Astrocyte (in vitro differentiated cells and primary cell): ENCODE data around the gene CCND1. TPM values are rescaled to one million over a fixed set of nuclear protein-coding genes. Genes with fewer than 3 reads are reported as not detected.

Experiments used
- DNase-seq: peaks from one replicate; pipeline ENCODE4 v3.0.0-alpha.2; 2010; ENCODE audit warnings: low read depth
- FAIRE-seq: peaks from 2 replicates; lab custom pipeline; 2011; peaks lifted over from hg19 to GRCh38; lab: Jason Lieb, UNC
- H2AFZ ChIP-seq: 2 replicates; pipeline ENCODE4 v1.6.0; 2012; ENCODE audit warnings: low read depth, low read length, inconsistent platforms
- H3K27ac ChIP-seq: 2 replicates; pipeline ENCODE4 v1.5.1; 2011; ENCODE audit warnings: low read depth, low read length, inconsistent platforms
- H3K27me3 ChIP-seq: 2 replicates; pipeline ENCODE4 v1.6.0; 2011; ENCODE audit warnings: low read length, inconsistent platforms; ENCODE audit not compliant: insufficient read depth
- H3K36me3 ChIP-seq: 2 replicates; pipeline ENCODE4 v1.5.1; 2011; ENCODE audit warnings: low read length, inconsistent platforms; ENCODE audit not compliant: insufficient read depth
- H3K4me1 ChIP-seq: 2 replicates; pipeline ENCODE4 v1.5.1; 2011; ENCODE audit warnings: low read length, inconsistent platforms; ENCODE audit not compliant: insufficient read depth
- H3K4me2 ChIP-seq: 2 replicates; pipeline ENCODE4 v1.6.0; 2012; ENCODE audit warnings: low read length, inconsistent platforms
- H3K4me3 ChIP-seq: 2 replicates; pipeline ENCODE4 v1.5.1; 2011; ENCODE audit warnings: low read depth, mild to moderate bottlenecking, low read length, inconsistent platforms; ENCODE audit not compliant: insufficient read depth
- H3K79me2 ChIP-seq: 2 replicates; pipeline ENCODE4 v1.6.0; 2012; ENCODE audit warnings: mild to moderate bottlenecking, low read length, inconsistent platforms; ENCODE audit not compliant: insufficient read depth
- H3K9ac ChIP-seq: 2 replicates; pipeline ENCODE4 v1.6.0; 2012; ENCODE audit warnings: mild to moderate bottlenecking, low read length, inconsistent platforms
- H3K9me3 ChIP-seq: 2 replicates; pipeline ENCODE4 v1.5.1; 2012; ENCODE audit warnings: low read depth, mild to moderate bottlenecking, low read length, inconsistent platforms; ENCODE audit not compliant: insufficient read depth
- H4K20me1 ChIP-seq: 2 replicates; pipeline ENCODE4 v1.6.0; 2012; ENCODE audit warnings: low read length, inconsistent platforms; ENCODE audit not compliant: insufficient read depth
- H3K27ac Mint-ChIP-seq: one replicate; pipeline ENCODE4 v1.8.0; 2021; ENCODE audit warnings: mild to moderate bottlenecking, mixed read lengths; ENCODE audit not compliant: unreplicated experiment
- H3K27me3 Mint-ChIP-seq: one replicate; pipeline ENCODE4 v1.8.0; 2021; ENCODE audit warnings: low read depth, mixed read lengths; ENCODE audit not compliant: unreplicated experiment
- H3K36me3 Mint-ChIP-seq: one replicate; pipeline ENCODE4 v1.8.0; 2021; ENCODE audit warnings: low read depth, mixed read lengths; ENCODE audit not compliant: unreplicated experiment
- H3K4me1 Mint-ChIP-seq: one replicate; pipeline ENCODE4 v1.8.0; 2021; ENCODE audit warnings: low read depth, mixed read lengths; ENCODE audit not compliant: unreplicated experiment
- H3K4me3 Mint-ChIP-seq: one replicate; pipeline ENCODE4 v1.8.0; 2021; ENCODE audit warnings: mild to moderate bottlenecking, moderate library complexity, mixed read lengths; ENCODE audit not compliant: unreplicated experiment
- H3K9me3 Mint-ChIP-seq: one replicate; pipeline ENCODE4 v1.8.0; 2021; ENCODE audit warnings: mild to moderate bottlenecking, mixed read lengths; ENCODE audit not compliant: unreplicated experiment
- CTCF ChIP-seq: IDR thresholded peaks from 2 replicates; pipeline ENCODE4 v1.5.1; 2011; ENCODE audit warnings: low read depth, mild to moderate bottlenecking, inconsistent platforms, low read length, moderate library complexity; ENCODE audit not compliant: insufficient read depth
- EZH2 ChIP-seq: IDR thresholded peaks from 2 replicates; pipeline ENCODE4 v1.6.1; 2012; ENCODE audit warnings: mild to moderate bottlenecking, low read length, inconsistent platforms; ENCODE audit not compliant: insufficient read depth
- total RNA-seq: library from RNA; stranded (reverse); gene quantifications from 2 replicates; pipeline ENCODE4 v1.2.1, GENCODE V29; 2021

Gene CCND1
- total RNA-seq, 1 donor from 2014 or later: 482 TPM

GRCh38 chr11:69638941-69639681, 1.8 kb upstream of the CCND1 start:
- TF ChIP-seq EZH2 (no peak), CTCF (no peak)
- H3K27ac ChIP-seq: peak overlapping the region; percentile 86
- no peaks in the 10 kb centered on the region for H3K27me3 ChIP-seq
- Mint-ChIP-seq H3K36me3 (no peaks in the 10 kb centered on the region), H3K9me3 (no peaks in the 10 kb centered on the region), H3K4me1 (peaks cover 3% of the 10 kb centered on the region), H3K4me3 (peak overlapping the region; percentile 85), H3K27ac (peak overlapping the region; percentile 58), H3K27me3 (peaks cover 4% of the 10 kb centered on the region)
- peak overlapping the region; percentile 99 for H3K4me2 ChIP-seq
- H3K9me3 ChIP-seq: no peaks in the 10 kb centered on the region
- no peak overlapping the region for H2AFZ ChIP-seq
- H3K9ac ChIP-seq: peak overlapping the region; percentile 97
- peaks cover 45% of the 10 kb centered on the region for H3K79me2 ChIP-seq
- H3K4me1 ChIP-seq: peaks cover 39% of the 10 kb centered on the region
- H4K20me1 ChIP-seq: peaks cover 13% of the 10 kb centered on the region
- FAIRE-seq (peak; percentile 39), DNase-seq (peak; percentile 95)
- H3K4me3 ChIP-seq: peak overlapping the region; percentile 72
- no peaks in the 10 kb centered on the region for H3K36me3 ChIP-seq

- peaks cover 4% of the 10 kb centered on the region for H3K4me1 Mint-ChIP-seq
- DNase-seq: no peak
- no peaks in the 10 kb centered on the region for H3K9me3 Mint-ChIP-seq
- H3K27me3 ChIP-seq: no peaks in the 10 kb centered on the region
- peaks cover 52% of the 10 kb centered on the region for H3K79me2 ChIP-seq
- H3K9ac ChIP-seq: peak overlapping the region; percentile 97
- peak overlapping the region; percentile 50 for H2AFZ ChIP-seq
- H3K36me3 Mint-ChIP-seq: no peaks in the 10 kb centered on the region
- peak overlapping the region; percentile 72 for H3K4me3 ChIP-seq
- H3K27me3 Mint-ChIP-seq: peaks cover 1% of the 10 kb centered on the region
- peaks cover 3% of the 10 kb centered on the region for H3K36me3 ChIP-seq
- TF ChIP-seq EZH2: no peak
- no peak for TF ChIP-seq CTCF
- peak overlapping the region; percentile 99 for H3K4me2 ChIP-seq
- peaks cover 45% of the 10 kb centered on the region for H3K4me1 ChIP-seq
- H3K9me3 ChIP-seq: no peaks in the 10 kb centered on the region
- FAIRE-seq: no peak
- peak overlapping the region; percentile 85 for H3K4me3 Mint-ChIP-seq
- peak overlapping the region; percentile 81 for H3K27ac Mint-ChIP-seq
- H4K20me1 ChIP-seq: peaks cover 20% of the 10 kb centered on the region
- peak overlapping the region; percentile 86 for H3K27ac ChIP-seq
These were observed 1.1 kb upstream of the CCND1 start for GRCh38 chr11:69639831-69640230.
